ENCODE measurements around the gene SPNS2. TPM values are rescaled to one million over a fixed set of nuclear protein-coding genes. Genes with fewer than 3 reads are reported as not detected.

SPNS2 gene
- total and polyA plus RNA-seq, 2 donors (not counting 1 experiment from before 2014, with no cell fraction given) = 0.17 TPM; not detected in 1

DNA sequence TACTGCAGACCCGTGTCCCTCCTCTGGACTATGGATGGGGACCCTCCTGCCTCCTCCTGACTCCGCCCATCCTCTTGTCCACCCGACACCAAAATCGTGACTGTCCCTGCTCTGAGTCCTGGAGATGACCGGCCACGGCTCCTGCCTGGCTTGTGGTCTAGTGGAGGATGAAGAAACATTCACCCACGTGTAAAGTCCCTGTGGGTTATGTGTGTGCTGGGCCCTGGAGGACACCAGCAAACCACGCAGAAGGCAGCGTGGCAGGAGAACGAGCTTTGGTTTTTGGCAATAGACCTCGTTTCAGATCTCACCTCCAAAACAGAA is 11.9 kb downstream of the SPNS2 start:
- TF ChIP-seq, protein P1, sequence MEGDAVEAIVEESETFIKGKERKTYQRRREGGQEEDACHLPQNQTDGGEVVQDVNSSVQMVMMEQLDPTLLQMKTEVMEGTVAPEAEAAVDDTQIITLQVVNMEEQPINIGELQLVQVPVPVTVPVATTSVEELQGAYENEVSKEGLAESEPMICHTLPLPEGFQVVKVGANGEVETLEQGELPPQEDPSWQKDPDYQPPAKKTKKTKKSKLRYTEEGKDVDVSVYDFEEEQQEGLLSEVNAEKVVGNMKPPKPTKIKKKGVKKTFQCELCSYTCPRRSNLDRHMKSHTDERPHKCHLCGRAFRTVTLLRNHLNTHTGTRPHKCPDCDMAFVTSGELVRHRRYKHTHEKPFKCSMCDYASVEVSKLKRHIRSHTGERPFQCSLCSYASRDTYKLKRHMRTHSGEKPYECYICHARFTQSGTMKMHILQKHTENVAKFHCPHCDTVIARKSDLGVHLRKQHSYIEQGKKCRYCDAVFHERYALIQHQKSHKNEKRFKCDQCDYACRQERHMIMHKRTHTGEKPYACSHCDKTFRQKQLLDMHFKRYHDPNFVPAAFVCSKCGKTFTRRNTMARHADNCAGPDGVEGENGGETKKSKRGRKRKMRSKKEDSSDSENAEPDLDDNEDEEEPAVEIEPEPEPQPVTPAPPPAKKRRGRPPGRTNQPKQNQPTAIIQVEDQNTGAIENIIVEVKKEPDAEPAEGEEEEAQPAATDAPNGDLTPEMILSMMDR (conservative IDR thresholded peaks at IDR 0.05 in 1 of 2, IDR thresholded peaks at IDR 0.05 in 1 of 2; ENCODE audit: low read depth in 1 of 2, low read length in 2 of 2) = no peak
- no peak for TF ChIP-seq EZH2 (IDR thresholded peaks at IDR 0.05; ENCODE audit: low read length, missing control alignments)
- Histone ChIP-seq H2AFZ (ENCODE audit: low read length) (no peak overlapping the region), H3K4me3 (replicated peaks in 1 of 4; ENCODE audit: control extremely low read depth in 1 of 4, insufficient read depth in 1 of 4, low read depth in 3 of 4, low read length in 4 of 4) (no peak overlapping the region)

DNA sequence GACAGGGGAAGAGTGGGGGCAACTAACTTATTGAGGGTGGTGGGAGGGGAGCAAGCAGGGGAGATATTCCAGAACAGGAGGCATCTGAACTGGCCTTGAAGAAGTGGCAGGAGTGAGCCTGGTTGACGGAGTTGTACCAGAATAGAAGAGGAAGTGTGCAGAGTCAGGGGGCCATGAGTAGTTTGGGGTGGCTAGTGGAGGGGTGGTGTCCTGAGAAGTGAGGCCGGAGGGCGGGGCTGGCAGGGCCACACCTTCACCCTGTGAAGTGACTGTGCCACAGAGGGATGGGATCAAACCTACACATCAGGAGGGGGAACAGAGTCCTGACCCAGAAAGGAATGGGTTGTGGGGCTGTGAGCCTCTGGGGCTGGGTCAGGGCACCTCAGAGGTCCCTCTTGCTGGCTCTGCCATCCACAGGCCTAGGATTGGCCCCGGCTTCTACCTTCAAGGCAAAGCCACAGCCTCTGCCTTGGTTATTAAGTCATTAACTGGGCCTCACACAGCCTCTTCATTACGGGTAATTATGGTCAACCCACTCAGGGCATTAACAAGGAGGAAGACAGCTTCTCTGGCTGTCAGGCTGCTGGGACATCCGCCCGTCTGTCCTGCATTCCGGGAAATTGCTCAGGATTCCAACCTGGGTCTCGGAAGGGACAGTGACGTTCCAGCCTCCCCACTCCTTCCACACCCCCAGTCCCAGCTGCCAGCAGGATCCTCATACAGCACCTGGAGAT is 12.7 kb downstream of the SPNS2 start:
- Histone ChIP-seq H2AFZ (ENCODE audit: low read length) (no peak overlapping the region), H4K20me1 (ENCODE audit: control insufficient read depth, extremely low read depth, insufficient read depth, low read length) (no peaks in the 10 kb centered on the region), H3K36me3 (ENCODE audit: control insufficient read depth, insufficient read depth, low read length) (no peaks in the 10 kb centered on the region), H3K4me2 (ENCODE audit: extremely low read depth, insufficient read depth, low read length) (no peak overlapping the region), H3K79me2 (ENCODE audit: control insufficient read depth, insufficient read depth, low read length) (no peaks in the 10 kb centered on the region), H3K4me1 (ENCODE audit: control insufficient read depth, extremely low read depth, insufficient read depth, low read length) (no peaks in the 10 kb centered on the region), H3K27me3 (ENCODE audit: control insufficient read depth, insufficient read depth, low read length) (no peaks in the 10 kb centered on the region), H3K27ac (ENCODE audit: insufficient read depth, low read length) (no peak overlapping the region), H3K9ac (ENCODE audit: insufficient read depth, low read length) (no peak overlapping the region), H3K4me3 (replicated peaks in 1 of 4; ENCODE audit: control extremely low read depth in 1 of 4, insufficient read depth in 1 of 4, low read depth in 3 of 4, low read length in 4 of 4) (no peak overlapping the region), H3K9me3 (ENCODE audit: control insufficient read depth, insufficient read depth, low read depth, low read length) (no peaks in the 10 kb centered on the region)
- TF ChIP-seq, protein P1 (conservative IDR thresholded peaks at IDR 0.05 in 1 of 2, IDR thresholded peaks at IDR 0.05 in 1 of 2; ENCODE audit: low read depth in 1 of 2, low read length in 2 of 2) = no peak
- no peak for TF ChIP-seq EZH2 (IDR thresholded peaks at IDR 0.05; ENCODE audit: low read length, missing control alignments)
- no peak for DNase-seq (ENCODE audit: low read depth in 2 of 2)

More for the DNA sequence above, 11.9 kb downstream of the SPNS2 start:
- no peaks in the 10 kb centered on the region for H3K9me3 ChIP-seq (ENCODE audit: control insufficient read depth, insufficient read depth, low read depth, low read length)
- no peaks in the 10 kb centered on the region for H3K4me1 ChIP-seq (ENCODE audit: control insufficient read depth, extremely low read depth, insufficient read depth, low read length)
- no peak for DNase-seq (ENCODE audit: low read depth in 2 of 2)
- H3K4me2 ChIP-seq (ENCODE audit: extremely low read depth, insufficient read depth, low read length) = no peak overlapping the region
- no peaks in the 10 kb centered on the region for H3K27me3 ChIP-seq (ENCODE audit: control insufficient read depth, insufficient read depth, low read length)
- no peak overlapping the region for H3K9ac ChIP-seq (ENCODE audit: insufficient read depth, low read length)
- no peaks in the 10 kb centered on the region for H3K36me3 ChIP-seq (ENCODE audit: control insufficient read depth, insufficient read depth, low read length)
- no peaks in the 10 kb centered on the region for H3K79me2 ChIP-seq (ENCODE audit: control insufficient read depth, insufficient read depth, low read length)
- H4K20me1 ChIP-seq (ENCODE audit: control insufficient read depth, extremely low read depth, insufficient read depth, low read length) = no peaks in the 10 kb centered on the region
- H3K27ac ChIP-seq (ENCODE audit: insufficient read depth, low read length) = no peak overlapping the region

DNA sequence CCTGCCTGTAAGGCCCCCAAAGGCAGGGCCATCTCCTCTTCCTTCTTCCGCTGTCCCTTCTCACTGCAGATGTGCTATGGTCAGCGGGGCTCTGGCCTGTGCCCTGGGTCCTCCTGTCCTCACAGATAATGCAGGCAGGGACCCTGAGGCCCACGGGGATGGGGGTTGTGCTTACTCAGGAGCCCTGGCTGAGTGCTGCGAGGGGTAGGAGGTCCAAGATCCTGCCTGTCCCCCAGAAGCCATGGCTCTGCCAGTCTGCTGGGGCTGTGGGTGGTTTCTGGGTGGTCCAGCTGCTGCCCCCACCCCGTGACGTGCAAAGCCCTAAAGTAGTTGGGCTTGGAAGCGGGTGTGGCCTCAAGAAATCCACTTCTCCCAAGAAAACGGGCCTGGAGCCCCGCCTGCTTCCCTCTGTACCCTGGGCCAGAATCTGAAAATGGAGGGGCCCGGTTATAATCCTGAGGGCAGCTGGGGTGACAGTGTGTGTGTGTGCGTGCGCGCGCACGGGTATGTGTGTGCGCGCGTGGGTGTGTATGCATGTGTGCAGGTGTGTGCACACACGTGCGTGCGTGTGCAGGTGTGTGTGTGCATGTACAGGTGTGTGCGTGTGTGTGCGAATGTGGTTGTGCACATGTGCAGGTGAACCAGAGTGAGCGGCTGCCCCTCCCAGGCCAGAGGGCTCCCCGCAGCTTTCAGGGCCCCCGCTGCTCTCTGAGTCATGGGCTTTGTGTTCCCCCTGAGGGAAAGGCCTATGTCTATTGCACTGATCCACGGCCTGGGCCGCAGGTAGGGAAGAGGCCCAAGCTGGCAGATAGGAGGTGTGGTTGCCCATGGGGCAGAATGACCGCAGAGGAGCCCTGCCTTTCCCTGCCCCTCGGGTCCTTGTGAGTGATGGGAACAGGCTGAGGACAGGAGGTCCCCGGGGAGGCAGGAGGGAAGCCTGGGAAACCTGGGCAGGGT is 13.8 kb downstream of the SPNS2 start:
- Histone ChIP-seq H3K9ac (ENCODE audit: insufficient read depth, low read length) (no peak overlapping the region), H3K4me2 (ENCODE audit: extremely low read depth, insufficient read depth, low read length) (no peak overlapping the region), H3K79me2 (ENCODE audit: control insufficient read depth, insufficient read depth, low read length) (no peaks in the 10 kb centered on the region), H3K4me3 (replicated peaks in 1 of 4; ENCODE audit: control extremely low read depth in 1 of 4, insufficient read depth in 1 of 4, low read depth in 3 of 4, low read length in 4 of 4) (no peak overlapping the region), H3K27ac (ENCODE audit: insufficient read depth, low read length) (no peak overlapping the region), H2AFZ (ENCODE audit: low read length) (no peak overlapping the region), H3K9me3 (ENCODE audit: control insufficient read depth, insufficient read depth, low read depth, low read length) (no peaks in the 10 kb centered on the region), H3K36me3 (ENCODE audit: control insufficient read depth, insufficient read depth, low read length) (no peaks in the 10 kb centered on the region), H3K4me1 (ENCODE audit: control insufficient read depth, extremely low read depth, insufficient read depth, low read length) (no peaks in the 10 kb centered on the region), H3K27me3 (ENCODE audit: control insufficient read depth, insufficient read depth, low read length) (no peaks in the 10 kb centered on the region), H4K20me1 (ENCODE audit: control insufficient read depth, extremely low read depth, insufficient read depth, low read length) (no peaks in the 10 kb centered on the region)
- TF ChIP-seq, protein P1 (conservative IDR thresholded peaks at IDR 0.05 in 1 of 2, IDR thresholded peaks at IDR 0.05 in 1 of 2; ENCODE audit: low read depth in 1 of 2, low read length in 2 of 2) = no peak
- TF ChIP-seq EZH2 (IDR thresholded peaks at IDR 0.05; ENCODE audit: low read length, missing control alignments) = no peak
- no peak for DNase-seq (ENCODE audit: low read depth in 2 of 2)
